ENCODE data around the gene IMPG1. TPM values are rescaled to one million over a fixed set of nuclear protein-coding genes. Genes with fewer than 3 reads are reported as not detected.

IMPG1 gene
- total and polyA plus RNA-seq, 9 donors: not detected

DNA sequence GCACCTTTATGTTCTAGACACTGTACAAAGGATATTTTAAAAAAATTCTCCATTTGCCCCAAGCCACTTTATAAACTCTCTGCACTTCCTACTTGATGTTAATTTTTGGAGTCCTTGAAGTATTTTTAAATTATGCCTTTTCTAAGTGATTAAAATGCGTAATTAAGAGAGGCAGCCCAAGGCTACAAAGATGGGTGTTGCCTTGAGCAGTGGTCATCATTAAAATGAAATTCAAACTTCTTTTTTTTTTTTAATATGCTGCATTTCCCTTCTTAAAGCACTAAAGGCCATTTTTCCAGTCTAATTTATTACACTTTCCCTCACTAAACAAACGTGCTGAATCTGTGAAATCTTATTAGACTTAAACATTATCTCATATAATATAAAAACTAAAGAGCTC, 102.4 kb downstream of the IMPG1 start:
- intact Hi-C loops (cut with DNase I): no loop called here
- no peaks in the 10 kb centered on the region for H3K36me3 ChIP-seq
- TF ChIP-seq, protein P1, sequence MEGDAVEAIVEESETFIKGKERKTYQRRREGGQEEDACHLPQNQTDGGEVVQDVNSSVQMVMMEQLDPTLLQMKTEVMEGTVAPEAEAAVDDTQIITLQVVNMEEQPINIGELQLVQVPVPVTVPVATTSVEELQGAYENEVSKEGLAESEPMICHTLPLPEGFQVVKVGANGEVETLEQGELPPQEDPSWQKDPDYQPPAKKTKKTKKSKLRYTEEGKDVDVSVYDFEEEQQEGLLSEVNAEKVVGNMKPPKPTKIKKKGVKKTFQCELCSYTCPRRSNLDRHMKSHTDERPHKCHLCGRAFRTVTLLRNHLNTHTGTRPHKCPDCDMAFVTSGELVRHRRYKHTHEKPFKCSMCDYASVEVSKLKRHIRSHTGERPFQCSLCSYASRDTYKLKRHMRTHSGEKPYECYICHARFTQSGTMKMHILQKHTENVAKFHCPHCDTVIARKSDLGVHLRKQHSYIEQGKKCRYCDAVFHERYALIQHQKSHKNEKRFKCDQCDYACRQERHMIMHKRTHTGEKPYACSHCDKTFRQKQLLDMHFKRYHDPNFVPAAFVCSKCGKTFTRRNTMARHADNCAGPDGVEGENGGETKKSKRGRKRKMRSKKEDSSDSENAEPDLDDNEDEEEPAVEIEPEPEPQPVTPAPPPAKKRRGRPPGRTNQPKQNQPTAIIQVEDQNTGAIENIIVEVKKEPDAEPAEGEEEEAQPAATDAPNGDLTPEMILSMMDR (IDR thresholded peaks at IDR 0.05): no peak
- no peak for TF ChIP-seq EP300 (IDR thresholded peaks at IDR 0.05)
- no peak for TF ChIP-seq POLR2A (IDR thresholded peaks at IDR 0.05)
- H3K27me3 ChIP-seq: no peaks in the 10 kb centered on the region
- H3K9me3 ChIP-seq: no peaks in the 10 kb centered on the region
- 8 to 13% (median 9%) methylated on average over 2 of the region's 2 CpGs for WGBS, 3 donors
- H3K4me1 ChIP-seq (ENCODE audit: insufficient read depth): no peaks in the 10 kb centered on the region
- DNase-seq: no peak
- H3K27ac ChIP-seq: no peak overlapping the region
- no peak overlapping the region for H3K4me3 ChIP-seq

DNA sequence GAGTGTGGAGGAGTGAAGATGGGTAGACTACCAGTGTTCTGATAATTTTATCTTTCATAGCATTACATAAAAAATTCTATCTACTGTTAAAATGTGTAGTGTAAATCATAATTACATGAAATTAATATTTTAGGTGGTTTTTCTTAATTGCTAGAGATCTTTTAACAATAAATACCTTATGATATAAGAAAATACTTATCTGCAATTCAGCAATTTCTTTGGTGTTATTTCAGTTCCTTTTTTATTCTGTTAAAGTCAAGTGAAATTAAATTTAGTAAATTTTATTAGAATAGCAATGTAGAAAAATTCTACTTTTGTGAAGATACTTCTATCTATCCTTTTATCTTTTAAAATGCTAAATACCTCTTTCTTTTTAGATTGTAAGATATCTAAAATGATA, 104.3 kb downstream of the IMPG1 start:
- Histone ChIP-seq H3K27ac (no peak overlapping the region), H3K4me3 (no peak overlapping the region), H3K9me3 (no peaks in the 10 kb centered on the region), H3K36me3 (no peaks in the 10 kb centered on the region), H3K27me3 (no peaks in the 10 kb centered on the region), H3K4me1 (ENCODE audit: insufficient read depth) (no peaks in the 10 kb centered on the region)
- TF ChIP-seq EP300 (IDR thresholded peaks at IDR 0.05) (no peak), POLR2A (IDR thresholded peaks at IDR 0.05) (no peak)
- TF ChIP-seq, protein P1 (IDR thresholded peaks at IDR 0.05): no peak
- intact Hi-C loops (cut with DNase I): no loop called here
- DNase-seq: no peak

DNA sequence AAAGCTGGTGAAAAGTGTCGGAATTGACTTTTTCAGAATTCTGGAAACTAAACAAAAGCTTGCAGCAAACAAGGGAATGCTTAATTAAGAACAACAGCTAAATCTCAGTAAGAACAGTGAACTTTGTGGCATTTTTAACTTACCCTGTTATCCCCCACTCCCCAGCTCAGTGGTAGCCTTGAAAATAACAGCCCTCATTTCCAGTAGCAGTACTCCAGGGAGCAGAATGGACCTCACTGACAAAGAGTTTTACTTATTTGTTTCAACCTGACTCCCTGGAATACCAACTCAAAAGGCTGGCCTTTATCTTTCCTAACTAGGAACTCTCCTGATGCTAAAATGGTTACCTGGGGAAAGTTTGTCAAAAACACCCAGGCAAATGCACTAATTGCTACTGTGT, 108.9 kb downstream of the IMPG1 start:
- H3K27me3 ChIP-seq: no peaks in the 10 kb centered on the region
- H3K36me3 ChIP-seq: no peaks in the 10 kb centered on the region
- no peak overlapping the region for H3K4me3 ChIP-seq
- no peaks in the 10 kb centered on the region for H3K4me1 ChIP-seq (ENCODE audit: insufficient read depth)
- TF ChIP-seq, protein P1 (IDR thresholded peaks at IDR 0.05): no peak
- TF ChIP-seq EP300 (IDR thresholded peaks at IDR 0.05): no peak
- no peak for TF ChIP-seq POLR2A (IDR thresholded peaks at IDR 0.05)
- 77 to 81% (median 80%) methylated on average over 1 of the region's 1 CpG for WGBS, 3 donors
- DNase-seq: no peak
- intact Hi-C loops (cut with DNase I): no loop called here
- no peaks in the 10 kb centered on the region for H3K9me3 ChIP-seq
- H3K27ac ChIP-seq: no peak overlapping the region

DNA sequence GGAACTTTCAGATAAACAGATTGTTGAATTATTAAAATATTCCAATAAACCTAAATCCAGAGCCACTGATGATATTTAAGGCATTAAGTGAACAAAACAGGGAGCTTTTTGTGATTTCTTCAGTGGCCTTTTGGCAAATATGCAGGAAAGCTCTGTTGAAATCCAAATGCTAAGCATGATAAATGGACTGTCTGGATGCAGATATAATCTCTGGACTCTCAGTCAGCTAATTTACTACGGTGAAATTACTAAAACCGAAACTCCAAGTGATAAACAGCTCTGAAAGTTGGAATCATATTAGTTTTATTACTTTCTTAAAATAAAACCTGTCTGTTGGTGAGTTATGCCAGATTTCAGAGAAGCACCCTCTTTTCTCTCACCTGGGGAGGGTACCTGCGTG, 120.3 kb downstream of the IMPG1 start:
- Histone ChIP-seq H3K27ac (no peak overlapping the region), H3K36me3 (no peaks in the 10 kb centered on the region), H3K27me3 (no peaks in the 10 kb centered on the region), H3K4me3 (no peak overlapping the region), H3K4me1 (ENCODE audit: insufficient read depth) (no peaks in the 10 kb centered on the region), H3K9me3 (no peaks in the 10 kb centered on the region)
- intact Hi-C loops (cut with DNase I): no loop called here
- TF ChIP-seq POLR2A (IDR thresholded peaks at IDR 0.05) (no peak), EP300 (IDR thresholded peaks at IDR 0.05) (no peak)
- TF ChIP-seq, protein P1 (IDR thresholded peaks at IDR 0.05): no peak
- WGBS, 3 donors: 21 to 24% (median 23%) methylated on average over 3 of the region's 3 CpGs
- no peak for DNase-seq

DNA sequence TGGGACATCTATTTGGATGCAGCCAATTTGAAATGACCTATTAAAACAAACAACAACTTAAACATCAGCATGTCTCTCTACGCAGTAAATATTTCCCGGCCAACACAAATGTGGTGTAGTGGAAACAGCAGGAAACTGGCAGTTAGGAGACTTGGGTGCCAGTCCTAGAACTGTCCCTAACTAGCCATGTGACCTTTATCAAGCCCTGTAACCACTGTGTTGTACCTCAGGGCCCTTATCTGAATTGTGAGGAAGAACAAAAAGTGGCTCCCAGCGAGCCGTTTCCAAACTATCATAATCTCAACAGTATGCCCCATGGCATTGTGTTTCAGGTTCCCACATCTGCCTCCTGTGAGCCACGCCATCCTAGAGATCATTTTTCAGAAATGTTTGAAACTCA, 124.5 kb downstream of the IMPG1 start:
- no peaks in the 10 kb centered on the region for H3K36me3 ChIP-seq
- no peak overlapping the region for H3K4me3 ChIP-seq
- intact Hi-C loops (cut with DNase I): no loop called here
- TF ChIP-seq, protein P1 (IDR thresholded peaks at IDR 0.05): no peak
- TF ChIP-seq EP300 (IDR thresholded peaks at IDR 0.05) (no peak), POLR2A (IDR thresholded peaks at IDR 0.05) (no peak)
- H3K27ac ChIP-seq: no peak overlapping the region
- no peaks in the 10 kb centered on the region for H3K9me3 ChIP-seq
- 88 to 93% (median 90%) methylated on average over 5 of the region's 5 CpGs for WGBS, 3 donors
- no peaks in the 10 kb centered on the region for H3K27me3 ChIP-seq
- DNase-seq: no peak
- H3K4me1 ChIP-seq (ENCODE audit: insufficient read depth): no peaks in the 10 kb centered on the region
